Raji (cell line): Measurements from ENCODE around the gene NDRG3.

Experiments used
- POLR2A ChIP-seq: IDR thresholded peaks from 2 replicates; pipeline ENCODE4 v1.6.1; 2011; ENCODE audit warnings: low read depth, low read length, control low read depth; ENCODE audit not compliant: insufficient read depth

NDRG3 gene

GRCh38 chr20:36677422-36677771, 68.5 kb downstream of the NDRG3 start:
- no peak for TF ChIP-seq POLR2A

- no peak for TF ChIP-seq POLR2A
Observed at GRCh38 chr20:36676701-36677421, 69.0 kb downstream of the NDRG3 start.

GRCh38 chr20:36672991-36673390, 72.9 kb downstream of the NDRG3 start:
- TF ChIP-seq POLR2A = no peak

GRCh38 chr20:36670665-36671357, 75.1 kb downstream of the NDRG3 start:
- no peak for TF ChIP-seq POLR2A

- TF ChIP-seq POLR2A = no peak
Observed at GRCh38 chr20:36666181-36666740, 79.6 kb downstream of the NDRG3 start.

GRCh38 chr20:36663031-36663430, 82.9 kb downstream of the NDRG3 start:
- TF ChIP-seq POLR2A = no peak

- no peak for TF ChIP-seq POLR2A
Observed at GRCh38 chr20:36658300-36658699, 87.6 kb downstream of the NDRG3 start.

- no peak for TF ChIP-seq POLR2A
Observed at GRCh38 chr20:36656733-36657132, 89.2 kb downstream of the NDRG3 start.

GRCh38 chr20:36655004-36655403, 90.9 kb downstream of the NDRG3 start:
- TF ChIP-seq POLR2A = no peak

- no peak for TF ChIP-seq POLR2A
Observed at GRCh38 chr20:36654506-36654905, 91.4 kb downstream of the NDRG3 start.

- TF ChIP-seq POLR2A = no peak
Observed at GRCh38 chr20:36653456-36653855, 92.4 kb downstream of the NDRG3 start.

GRCh38 chr20:36647196-36648121, 98.4 kb downstream of the NDRG3 start:
- no peak for TF ChIP-seq POLR2A

GRCh38 chr20:36646678-36647077, 99.2 kb downstream of the NDRG3 start:
- no peak for TF ChIP-seq POLR2A

- TF ChIP-seq POLR2A = no peak
Observed at GRCh38 chr20:36645998-36646397, 99.9 kb downstream of the NDRG3 start, which contains the start of gene SLA2. Gene SLA2 (minus strand): TSS chr20:36646196. CDS start chr20:36641335, 4,861 bp downstream.

- TF ChIP-seq POLR2A = no peak
Observed at GRCh38 chr20:36645353-36645752, 100.5 kb downstream of the NDRG3 start.
